ENCODE measurements around the gene PCDHA13. TPM values are rescaled to one million over a fixed set of nuclear protein-coding genes. Genes with fewer than 3 reads are reported as not detected.
"Not testable (repeated sequence)": the region's sequence is repeated elsewhere in the genome, so short reads cannot be mapped to it uniquely, and the experiment has no call there.

PCDHA13 gene
- total RNA-seq, 1 donor from 2014 or later: 0.21 TPM

- peaks cover 12 to 48% of the 10 kb centered on the region in 2 donors for H3K9me3 ChIP-seq
- intact Hi-C loops (cut with DNase I): no loop called here
- H3K27ac ChIP-seq: no peak overlapping the region
- no peak for TF ChIP-seq CTCF (IDR thresholded peaks at IDR 0.05)
- H3K27me3 ChIP-seq: no peaks in the 10 kb centered on the region
- DNase-seq (ENCODE audit: low spot score in 2 of 2): no peak
- H3K36me3 ChIP-seq: no peaks in the 10 kb centered on the region
- H3K4me3 ChIP-seq: no peak overlapping the region
- H3K4me1 ChIP-seq: no peaks in the 10 kb centered on the region
Measured at GRCh38 chr5:140870221-140871201, 11.4 kb upstream of the PCDHA13 start.

- Histone ChIP-seq H3K9me3 (peaks cover 24 to 60% of the 10 kb centered on the region in 2 donors), H3K27me3 (no peaks in the 10 kb centered on the region), H3K27ac (no peak within 1 kb of the TSS), H3K4me3 (no peak within 1 kb of the TSS), H3K36me3 (no peaks in the 10 kb centered on the region), H3K4me1 (no peaks in the 10 kb centered on the region)
- no peak for DNase-seq (ENCODE audit: low spot score in 2 of 2)
- TF ChIP-seq CTCF (IDR thresholded peaks at IDR 0.05): no peak
- intact Hi-C loops (cut with DNase I): no loop called here
Measured at GRCh38 chr5:140875085-140876065, 6.5 kb upstream of the PCDHA13 start, which contains the start of gene PCDHA12. Gene PCDHA12, plus strand, starts transcription at chr5:140875308. Its CDS starts 165 bp downstream, at chr5:140875473.

DNA sequence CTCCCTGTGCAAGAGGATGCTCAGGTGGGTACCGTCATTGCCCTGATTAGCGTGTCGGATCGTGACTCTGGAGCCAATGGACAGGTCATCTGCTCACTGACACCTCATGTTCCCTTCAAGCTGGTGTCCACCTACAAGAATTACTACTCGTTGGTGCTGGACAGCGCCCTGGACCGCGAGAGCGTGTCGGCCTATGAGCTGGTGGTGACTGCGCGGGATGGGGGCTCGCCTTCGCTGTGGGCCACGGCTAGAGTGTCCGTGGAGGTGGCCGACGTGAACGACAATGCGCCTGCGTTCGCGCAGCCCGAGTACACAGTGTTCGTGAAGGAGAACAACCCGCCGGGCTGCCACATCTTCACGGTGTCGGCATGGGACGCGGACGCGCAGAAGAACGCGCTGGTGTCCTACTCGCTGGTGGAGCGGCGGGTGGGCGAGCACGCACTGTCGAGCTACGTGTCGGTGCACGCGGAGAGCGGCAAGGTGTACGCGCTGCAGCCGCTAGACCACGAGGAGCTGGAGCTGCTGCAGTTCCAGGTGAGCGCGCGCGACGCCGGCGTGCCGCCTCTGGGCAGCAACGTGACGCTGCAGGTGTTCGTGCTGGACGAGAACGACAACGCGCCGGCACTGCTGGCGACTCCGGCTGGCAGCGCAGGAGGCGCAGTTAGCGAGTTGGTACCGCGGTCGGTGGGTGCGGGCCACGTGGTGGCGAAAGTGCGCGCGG is 5.2 kb upstream of the PCDHA13 start:
- H3K27me3 ChIP-seq; H3K4me3 ChIP-seq; H3K36me3 ChIP-seq; DNase-seq (ENCODE audit: low spot score in 2 of 2); intact Hi-C loops (cut with DNase I); H3K27ac ChIP-seq; H3K4me1 ChIP-seq: not testable (repeated sequence)
- H3K9me3 ChIP-seq: peaks cover 17 to 61% of the 10 kb centered on the region in 2 donors

DNA sequence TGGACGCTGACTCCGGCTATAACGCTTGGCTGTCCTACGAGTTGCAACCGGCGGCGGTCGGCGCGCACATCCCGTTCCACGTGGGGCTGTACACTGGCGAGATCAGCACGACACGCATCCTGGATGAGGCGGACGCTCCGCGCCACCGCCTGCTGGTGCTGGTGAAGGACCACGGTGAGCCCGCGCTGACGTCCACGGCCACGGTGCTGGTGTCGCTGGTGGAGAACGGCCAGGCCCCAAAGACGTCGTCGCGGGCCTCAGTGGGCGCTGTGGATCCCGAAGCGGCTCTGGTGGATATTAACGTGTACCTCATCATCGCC is 4.7 kb upstream of the PCDHA13 start:
- intact Hi-C loops (cut with DNase I): no loop called here
- H3K4me3 ChIP-seq: no peak overlapping the region
- TF ChIP-seq CTCF (IDR thresholded peaks at IDR 0.05): no peak
- no peaks in the 10 kb centered on the region for H3K4me1 ChIP-seq
- DNase-seq (ENCODE audit: low spot score in 2 of 2): no peak
- no peaks in the 10 kb centered on the region for H3K27me3 ChIP-seq
- no peaks in the 10 kb centered on the region for H3K36me3 ChIP-seq
- H3K9me3 ChIP-seq: peaks cover 17 to 66% of the 10 kb centered on the region in 2 donors
- no peak overlapping the region for H3K27ac ChIP-seq

GRCh38 chr5:140882591-140882899 is 621 bp downstream of the PCDHA13 start:
- Histone ChIP-seq H3K27ac (no peak overlapping the region), H3K27me3 (no peaks in the 10 kb centered on the region)

More at GRCh38 chr5:140882591-140882899, 621 bp downstream of the PCDHA13 start:
- H3K4me1 ChIP-seq: no peaks in the 10 kb centered on the region
- intact Hi-C loops (cut with DNase I): no loop called here
- no peak for DNase-seq (ENCODE audit: low spot score in 2 of 2)
- no peak overlapping the region for H3K4me3 ChIP-seq
- no peak for TF ChIP-seq CTCF (IDR thresholded peaks at IDR 0.05)
- H3K9me3 ChIP-seq: peaks cover 19 to 61% of the 10 kb centered on the region in 2 donors
- H3K36me3 ChIP-seq: no peaks in the 10 kb centered on the region

All from ascending aorta (tissue), 2 donors.